Right lobe of liver (tissue), 4 donors: ENCODE measurements around the gene RNF8.

Experiments
- CTCF ChIP-seq, 4 donors: fragments of 200-600 bp in 3 of 4; fragments of 450-650 bp in 1 of 4; IDR thresholded peaks; one replicate each; pipeline versions ENCODE4 v1.5.1 to v1.8.0; 2016 to 2022; ENCODE audit warnings: antibody characterized with exemption in 4 of 4, mild to moderate bottlenecking in 2 of 4
- POLR2A ChIP-seq: fragments of 450-650 bp; IDR thresholded peaks from one replicate; pipeline ENCODE4 v1.6.1; 2017; ENCODE audit warnings: antibody characterized with exemption, mild to moderate bottlenecking
- donor health status: DM: no; HTN: no; CAD: no.
- donor health status: DM: no; HTN: no; CAD: no.
- donor health status: DM: no; HTN: yes; CAD: no.

- TF ChIP-seq POLR2A: no peak
- TF ChIP-seq CTCF (IDR thresholded peaks at IDR 0.05): no peak
Observed at GRCh38 chr6:37435816-37436215, 82.0 kb downstream of the RNF8 start.
